Activated effector memory CD4-positive, alpha-beta T cell treated with anti-CD3 and anti-CD28 coated beads, Interleukin-2, amount 50 U/mL, for 16 hours (primary cell): ENCODE results near the gene ADAMTS8.
A peak's percentile ranks its signal among the peaks of the same experiment; 100 is the strongest.
"Not testable (repeated sequence)": the region's sequence is repeated elsewhere in the genome, so short reads cannot be mapped to it uniquely, and the experiment has no call there.

Source experiments
- DNase-seq: peaks from one replicate; pipeline ENCODE4 v3.0.0-alpha.2; 2020

Gene ADAMTS8

GRCh38 chr11:130438401-130439159 lies 10.2 kb upstream of the ADAMTS8 start:
- DNase-seq, result not testable (repeated sequence)

GRCh38 chr11:130437848-130438247 lies 9.4 kb upstream of the ADAMTS8 start:
- no peak for DNase-seq

DNA sequence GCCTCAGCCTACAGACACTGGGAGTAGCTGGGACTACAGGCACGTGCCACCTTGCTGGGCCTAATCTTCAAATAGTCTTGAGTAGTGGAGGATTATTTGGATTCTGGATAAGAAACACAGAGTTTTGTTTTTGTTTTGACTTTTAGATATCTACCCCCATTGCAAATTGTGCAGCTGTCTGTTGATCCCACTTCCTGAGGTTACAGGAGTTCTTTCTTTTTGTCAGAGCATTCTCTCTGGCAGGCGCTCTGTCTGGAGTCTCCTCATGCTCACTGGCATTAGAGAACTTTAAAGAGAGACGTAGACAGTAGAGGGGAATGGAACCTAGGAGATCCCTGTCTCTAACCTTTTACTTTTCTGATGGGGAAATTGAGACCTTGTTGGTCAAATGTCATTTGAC lies 7.8 kb upstream of the ADAMTS8 start:
- no peak for DNase-seq

- no peak for DNase-seq
Measured at GRCh38 chr11:130435671-130436070, 7.3 kb upstream of the ADAMTS8 start.

- peak; percentile 86 for DNase-seq
Measured at GRCh38 chr11:130434521-130435223, 6.3 kb upstream of the ADAMTS8 start.

- no peak for DNase-seq
Measured at GRCh38 chr11:130433357-130433756, 4.9 kb upstream of the ADAMTS8 start.

- DNase-seq, result no peak
Measured at GRCh38 chr11:130431801-130432200, 3.4 kb upstream of the ADAMTS8 start.

- peak; percentile 86 for DNase-seq
Measured at GRCh38 chr11:130431331-130431773, 2.9 kb upstream of the ADAMTS8 start.

GRCh38 chr11:130429983-130430382 lies 1.6 kb upstream of the ADAMTS8 start:
- no peak for DNase-seq

- no peak for DNase-seq
Measured at GRCh38 chr11:130429120-130429681, 792 bp upstream of the ADAMTS8 start.

DNA sequence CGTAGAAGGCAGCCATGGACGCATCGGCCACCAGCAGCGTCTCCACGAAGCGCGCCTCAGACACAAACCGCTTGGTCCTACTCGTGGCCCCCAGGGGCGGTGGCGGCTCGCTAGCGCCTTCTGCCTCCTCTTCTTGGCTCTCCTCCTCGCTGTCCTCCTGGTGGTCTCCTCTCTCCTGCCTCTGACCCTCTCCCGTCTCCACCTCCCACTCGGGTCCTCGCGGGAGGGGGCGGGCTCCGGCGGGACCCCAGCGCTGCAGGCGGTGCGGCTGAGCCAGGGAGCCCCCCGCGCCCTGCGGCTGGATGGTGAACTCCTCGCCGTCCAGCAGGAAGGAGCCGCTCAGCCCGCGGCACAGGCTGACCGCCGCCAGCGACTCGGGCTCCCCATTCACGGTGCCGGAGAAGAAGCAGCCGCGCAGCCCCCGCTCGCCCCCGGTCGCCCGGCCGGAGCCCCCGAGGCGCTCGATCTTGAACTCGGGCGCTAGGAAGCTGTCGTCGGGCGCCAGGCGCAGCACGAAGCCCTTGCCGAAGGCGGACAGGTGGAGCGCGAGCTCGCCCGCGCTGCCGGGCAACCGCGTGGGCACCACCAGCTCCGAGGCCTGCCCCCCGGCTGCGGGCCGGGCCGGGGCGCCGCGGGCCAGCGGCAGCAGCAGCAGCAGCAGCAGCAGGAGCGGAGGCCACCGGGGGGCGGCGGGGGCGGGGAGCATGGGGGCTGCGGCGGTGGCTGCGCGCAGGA lies 661 bp downstream of the ADAMTS8 start:
- no peak for DNase-seq

DNA sequence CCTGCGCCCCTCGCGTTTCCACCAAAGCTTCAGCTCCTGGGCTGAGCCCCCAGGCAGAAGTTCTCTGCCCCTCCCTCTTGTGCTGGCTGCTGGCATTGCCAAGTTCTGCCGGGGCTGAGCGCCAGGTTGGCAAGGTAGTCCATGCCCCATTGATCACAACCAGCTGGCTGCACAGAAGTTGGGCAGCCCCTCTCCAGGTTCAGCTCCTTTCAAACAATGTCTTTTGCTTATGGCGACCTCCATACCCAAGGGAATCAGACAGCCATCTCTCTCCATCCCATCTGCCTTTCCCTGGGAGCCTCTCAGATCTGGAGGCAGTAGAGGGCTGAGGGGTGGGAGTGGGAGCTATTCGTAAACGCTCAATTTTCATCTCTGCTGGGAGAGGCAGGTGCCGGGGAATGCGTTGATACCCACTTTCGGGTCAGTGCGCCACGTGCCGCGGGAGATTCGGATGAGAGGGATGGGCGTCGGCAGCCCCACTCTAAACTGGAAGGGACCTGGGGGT lies 1.5 kb downstream of the ADAMTS8 start:
- DNase-seq, result no peak

- no peak for DNase-seq
Measured at GRCh38 chr11:130426223-130426836, 2.1 kb downstream of the ADAMTS8 start.

- DNase-seq, result no peak
Measured at GRCh38 chr11:130425156-130425555, 3.3 kb downstream of the ADAMTS8 start.

GRCh38 chr11:130424613-130425140 lies 3.7 kb downstream of the ADAMTS8 start:
- DNase-seq, result no peak

- DNase-seq, result no peak
Measured at GRCh38 chr11:130423541-130424142, 4.8 kb downstream of the ADAMTS8 start.

DNA sequence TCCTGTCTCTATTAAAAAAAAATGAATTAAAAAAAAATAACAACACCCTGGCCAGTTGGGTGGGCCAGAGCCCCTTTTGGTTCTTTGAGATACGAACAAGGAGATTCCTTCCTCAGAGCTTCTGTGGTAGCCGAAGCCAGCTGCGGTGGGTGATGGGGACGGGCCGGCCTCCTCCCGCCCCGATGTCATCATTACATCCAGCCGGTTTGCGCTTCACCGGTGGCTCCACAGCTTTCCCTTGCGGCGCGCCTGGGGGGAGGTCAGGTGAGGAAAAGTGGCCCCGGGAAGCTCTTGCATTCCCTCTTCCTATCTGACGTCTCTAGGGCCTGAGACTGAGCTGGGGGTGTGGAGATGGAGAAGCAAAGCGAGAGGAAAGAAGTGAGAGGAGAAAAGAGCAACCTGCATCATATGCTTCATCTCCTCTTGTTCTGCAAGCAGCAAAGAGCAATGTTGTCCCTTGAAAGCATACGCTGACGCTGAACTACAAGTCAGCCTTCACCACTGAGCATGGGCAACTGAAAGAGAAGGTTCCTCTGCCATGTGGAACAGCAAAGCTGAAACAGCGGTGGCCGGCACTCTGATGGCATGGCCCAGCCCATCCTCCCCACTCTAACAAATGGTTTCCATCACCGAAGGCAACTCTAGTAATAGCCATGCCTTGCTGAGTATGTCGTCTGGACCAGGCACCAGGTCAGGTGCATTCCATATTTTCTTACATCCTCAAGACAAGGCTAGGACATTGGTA lies 6.0 kb downstream of the ADAMTS8 start:
- DNase-seq, result no peak

DNA sequence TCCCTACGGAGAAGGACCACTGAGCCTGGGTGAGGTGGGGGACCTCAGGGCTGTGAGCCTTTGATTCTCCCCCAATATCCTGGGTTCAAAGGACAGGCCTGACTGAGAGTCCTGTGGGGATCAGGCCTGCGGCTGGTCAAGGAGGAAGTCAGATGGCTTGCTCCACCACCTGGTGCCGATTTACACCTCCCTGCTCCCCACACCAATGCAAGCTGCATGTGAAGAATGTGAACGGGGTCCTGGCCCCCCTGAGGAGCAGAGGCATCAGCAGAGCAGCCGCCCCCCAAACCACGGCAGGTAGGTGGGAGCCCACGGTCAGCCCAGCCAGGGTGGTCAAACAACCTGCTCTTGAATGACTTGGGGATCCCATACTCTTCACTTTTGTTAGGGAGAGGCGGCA lies 6.7 kb downstream of the ADAMTS8 start:
- DNase-seq, result no peak

DNA sequence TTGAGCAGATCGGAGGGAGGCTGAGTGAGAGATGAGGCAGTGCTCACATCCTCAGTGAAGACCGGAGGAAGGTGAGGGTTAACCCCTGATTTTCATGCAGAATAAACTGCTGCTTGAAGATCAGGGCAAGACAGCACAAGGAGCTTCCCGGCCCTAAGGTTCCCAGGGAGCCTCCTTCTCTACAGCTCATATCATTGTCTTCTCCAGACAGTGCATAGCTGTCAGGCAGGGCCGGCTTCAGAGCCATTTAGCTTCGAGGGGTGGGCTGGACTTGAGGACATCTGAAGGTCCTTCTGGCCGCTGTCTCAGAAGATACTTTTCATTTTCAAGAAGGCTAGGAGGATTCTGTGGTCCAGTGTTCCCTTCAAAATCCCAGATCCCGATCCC lies 7.2 kb downstream of the ADAMTS8 start:
- DNase-seq, result no peak

DNA sequence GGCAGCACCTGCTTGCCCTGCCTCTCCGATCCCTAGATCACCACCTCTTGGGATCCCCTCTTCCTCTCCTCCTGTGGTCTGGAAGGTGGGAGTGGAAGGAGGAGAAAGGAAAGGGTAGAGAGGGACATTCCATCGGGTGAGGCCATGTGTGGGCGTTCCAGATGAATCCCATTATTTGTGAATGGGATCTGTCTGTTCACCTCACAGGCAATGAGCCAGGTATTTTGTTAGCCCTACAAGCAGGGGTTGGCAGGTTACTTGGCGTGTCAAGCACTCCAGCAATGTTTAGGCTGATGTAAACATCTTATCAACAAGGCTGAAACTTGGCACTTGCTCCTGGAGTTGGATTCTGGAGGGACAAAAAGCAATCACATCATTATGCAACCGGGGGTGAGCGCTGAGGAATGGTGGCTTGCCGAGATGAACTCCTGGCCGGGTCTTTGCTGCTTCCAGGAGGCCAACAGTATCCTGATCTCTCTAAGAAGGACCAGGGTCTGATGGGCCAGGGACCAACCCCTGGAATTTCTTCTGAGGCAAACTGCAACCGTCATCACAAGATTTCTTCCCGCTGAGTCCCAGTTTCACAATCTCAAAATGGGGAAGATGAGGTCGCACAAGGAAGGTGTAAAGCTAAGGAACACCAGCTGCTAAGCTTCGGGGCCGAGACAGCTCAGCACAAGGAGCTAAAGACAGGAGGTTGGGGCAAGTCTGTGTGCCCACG lies 7.8 kb downstream of the ADAMTS8 start:
- no peak for DNase-seq

- DNase-seq, result no peak
Measured at GRCh38 chr11:130418756-130419155, 9.7 kb downstream of the ADAMTS8 start.
